HTR-8/SVneo (cell line): ENCODE results near the gene AMHR2.
"Not testable (repeated sequence)": the region's sequence is repeated elsewhere in the genome, so short reads cannot be mapped to it uniquely, and the experiment has no call there.

Source experiments
- DNase-seq: peaks from one replicate; pipeline ENCODE4 v3.0.0; 2011; ENCODE audit warnings: low spot score, mixed read lengths; ENCODE audit not compliant: insufficient read length
- FAIRE-seq: peaks from 2 replicates; lab custom pipeline; 2011; peaks lifted over from hg19 to GRCh38; lab: Jason Lieb, UNC

AMHR2 gene

GRCh38 chr12:53413485-53414204, 10.0 kb upstream of the AMHR2 start:
- no peak for FAIRE-seq
- DNase-seq, result no peak

GRCh38 chr12:53414756-53415417, 8.8 kb upstream of the AMHR2 start:
- no peak for FAIRE-seq
- DNase-seq, result no peak

DNA sequence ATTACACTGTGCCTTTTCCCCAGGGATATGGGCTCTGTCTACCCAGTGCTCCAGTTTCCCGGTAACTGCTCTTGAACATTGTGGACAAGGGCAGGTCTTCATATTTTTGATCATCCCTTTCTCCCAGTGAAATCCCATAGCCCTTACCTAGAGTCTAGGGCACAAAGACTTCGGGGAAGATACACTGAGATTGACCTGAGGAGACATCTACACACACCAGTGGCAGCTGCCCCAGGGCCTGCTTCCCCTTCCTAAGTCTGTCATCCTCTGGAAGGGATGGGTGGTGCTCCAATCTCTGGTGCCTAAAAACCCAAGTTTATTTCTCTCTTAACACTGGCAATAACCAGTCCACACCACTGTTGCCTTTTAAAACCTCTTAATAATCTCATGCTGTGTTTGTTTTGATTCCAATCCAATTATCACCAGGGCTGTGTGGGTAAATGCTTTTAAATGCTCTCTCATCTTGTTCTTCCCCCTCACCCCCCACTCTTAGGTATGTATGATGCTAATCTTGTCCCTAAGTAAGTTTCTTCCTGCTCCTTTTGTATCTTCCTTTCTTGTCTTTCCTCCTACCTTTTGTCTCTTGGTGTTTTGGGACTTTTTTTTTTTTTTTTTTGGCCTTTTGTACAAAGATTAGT, 7.8 kb upstream of the AMHR2 start:
- DNase-seq, FAIRE-seq: not testable (repeated sequence)

DNA sequence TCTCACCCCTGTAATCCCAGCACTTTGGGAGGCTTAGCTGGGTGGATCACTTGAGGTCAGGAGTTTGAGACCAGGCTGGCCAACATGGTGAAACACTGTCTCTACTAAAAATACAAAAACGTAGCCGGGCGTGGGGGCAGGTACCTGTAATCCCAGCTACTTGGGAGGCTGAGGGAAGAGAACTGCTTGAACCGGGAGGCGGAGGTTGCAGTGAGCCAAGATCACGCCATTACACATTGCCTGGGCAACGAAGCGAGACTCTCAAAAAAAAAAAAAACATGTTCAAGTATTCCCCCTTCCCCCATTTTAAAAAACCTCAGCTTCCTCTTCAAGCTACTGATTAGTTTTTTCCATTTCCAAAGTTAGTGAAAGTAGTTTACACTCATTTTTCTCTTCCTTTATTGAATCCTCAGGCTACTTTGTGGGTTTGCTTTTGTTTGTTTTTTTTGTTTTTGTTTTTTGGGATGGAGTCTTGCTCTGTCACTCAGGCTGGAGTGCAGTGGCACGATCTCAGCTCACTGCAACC, 6.3 kb upstream of the AMHR2 start:
- DNase-seq, FAIRE-seq: not testable (repeated sequence)

DNA sequence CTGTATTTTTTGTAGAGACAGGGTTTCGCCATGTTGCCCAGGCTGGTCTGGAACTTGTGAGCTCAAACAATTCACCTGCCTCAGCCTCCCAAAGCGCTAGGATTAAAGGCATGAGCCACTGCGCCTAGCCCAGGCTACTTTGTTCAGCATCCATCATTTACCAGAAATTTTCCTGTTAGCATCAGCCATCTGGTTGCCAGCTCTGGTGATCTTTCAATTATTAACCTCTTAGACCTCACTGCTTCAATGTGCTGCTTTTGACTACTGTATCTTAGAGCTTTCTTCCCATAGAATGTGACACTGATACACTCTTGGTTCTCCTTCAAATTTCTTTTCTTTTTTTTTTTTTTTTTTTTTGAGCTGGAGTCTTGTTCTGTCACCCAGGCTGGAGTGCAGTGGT, 5.4 kb upstream of the AMHR2 start:
- FAIRE-seq, result no peak
- no peak for DNase-seq

GRCh38 chr12:53419756-53420155, 3.9 kb upstream of the AMHR2 start:
- FAIRE-seq, result no peak
- no peak for DNase-seq

DNA sequence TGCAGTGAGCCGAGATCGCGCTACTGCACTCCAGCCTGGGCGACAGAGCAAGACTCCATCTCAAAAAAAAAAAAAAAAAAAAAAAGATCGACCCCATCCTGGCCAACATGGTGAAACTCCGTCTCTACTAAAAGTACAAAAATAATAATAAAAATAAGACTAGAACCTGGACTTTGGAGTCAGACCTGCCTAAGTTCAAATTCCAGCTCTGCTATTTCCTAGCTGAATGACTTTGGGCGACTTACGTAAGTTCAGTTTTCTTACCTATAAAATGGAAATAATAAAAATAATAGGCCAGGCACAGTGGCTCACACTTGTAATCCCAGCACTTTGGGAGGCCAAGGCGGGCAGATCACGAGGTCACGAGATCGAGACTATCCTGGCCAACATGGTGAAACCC, 1.4 kb upstream of the AMHR2 start:
- FAIRE-seq, DNase-seq: not testable (repeated sequence)

DNA sequence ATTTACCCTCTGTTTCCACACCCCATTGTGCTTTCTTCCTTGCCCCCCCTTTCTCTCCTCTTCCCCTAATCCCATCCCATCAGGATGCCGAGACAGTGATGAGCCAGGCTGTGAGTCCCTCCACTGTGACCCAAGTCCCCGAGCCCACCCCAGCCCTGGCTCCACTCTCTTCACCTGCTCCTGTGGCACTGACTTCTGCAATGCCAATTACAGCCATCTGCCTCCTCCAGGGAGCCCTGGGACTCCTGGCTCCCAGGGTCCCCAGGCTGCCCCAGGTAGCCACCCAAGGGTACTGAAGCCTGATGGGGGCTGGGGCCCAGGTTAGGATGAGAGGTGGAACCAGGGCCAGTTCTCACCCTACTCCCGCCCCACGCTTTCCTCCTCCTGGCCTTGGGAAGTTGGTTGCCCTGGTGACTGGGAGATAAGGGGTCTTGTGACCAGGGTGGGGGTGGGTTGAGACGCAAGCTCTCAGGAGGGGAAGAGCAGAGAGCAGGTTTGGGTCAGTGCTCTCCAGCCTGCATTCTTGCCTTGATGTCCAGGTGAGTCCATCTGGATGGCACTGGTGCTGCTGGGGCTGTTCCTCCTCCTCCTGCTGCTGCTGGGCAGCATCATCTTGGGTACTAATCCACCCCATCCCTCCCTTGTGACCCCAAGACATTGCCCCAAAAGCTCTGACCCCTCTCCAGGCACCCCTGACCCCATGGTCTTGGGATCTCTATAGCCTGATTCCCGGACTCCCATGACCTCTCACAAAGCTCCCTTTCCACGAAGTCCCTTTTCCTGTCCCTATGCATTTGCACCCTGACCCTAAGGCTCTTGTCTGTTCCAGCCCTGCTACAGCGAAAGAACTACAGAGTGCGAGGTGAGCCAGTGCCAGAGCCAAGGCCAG, 1.2 kb downstream of the AMHR2 start:
- FAIRE-seq (no peak), DNase-seq (no peak)

DNA sequence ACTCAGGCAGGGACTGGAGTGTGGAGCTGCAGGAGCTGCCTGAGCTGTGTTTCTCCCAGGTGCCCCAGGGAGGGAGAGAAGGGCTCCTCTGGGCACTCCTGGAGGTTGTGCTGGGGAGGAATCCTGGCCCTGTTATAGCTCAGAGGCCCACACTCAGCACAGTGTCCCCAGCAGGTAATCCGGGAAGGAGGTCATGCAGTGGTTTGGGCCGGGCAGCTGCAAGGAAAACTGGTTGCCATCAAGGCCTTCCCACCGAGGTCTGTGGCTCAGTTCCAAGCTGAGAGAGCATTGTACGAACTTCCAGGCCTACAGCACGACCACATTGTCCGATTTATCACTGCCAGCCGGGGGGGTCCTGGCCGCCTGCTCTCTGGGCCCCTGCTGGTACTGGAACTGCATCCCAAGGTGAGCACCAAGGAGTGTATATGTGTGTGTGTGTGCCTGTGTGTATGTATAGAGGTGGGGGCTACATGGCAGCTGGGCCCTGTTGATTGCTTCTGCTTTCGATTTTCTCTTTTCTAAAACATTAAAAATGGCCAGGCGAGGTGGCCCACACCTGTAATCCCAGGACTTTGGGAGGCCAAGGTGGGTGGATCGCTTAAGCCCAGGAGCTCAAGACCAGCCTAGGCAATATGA, 2.0 kb downstream of the AMHR2 start:
- FAIRE-seq (no peak), DNase-seq (no peak)

- no peak for FAIRE-seq
Measured at GRCh38 chr12:53427905-53428594, 4.4 kb downstream of the AMHR2 start.

DNA sequence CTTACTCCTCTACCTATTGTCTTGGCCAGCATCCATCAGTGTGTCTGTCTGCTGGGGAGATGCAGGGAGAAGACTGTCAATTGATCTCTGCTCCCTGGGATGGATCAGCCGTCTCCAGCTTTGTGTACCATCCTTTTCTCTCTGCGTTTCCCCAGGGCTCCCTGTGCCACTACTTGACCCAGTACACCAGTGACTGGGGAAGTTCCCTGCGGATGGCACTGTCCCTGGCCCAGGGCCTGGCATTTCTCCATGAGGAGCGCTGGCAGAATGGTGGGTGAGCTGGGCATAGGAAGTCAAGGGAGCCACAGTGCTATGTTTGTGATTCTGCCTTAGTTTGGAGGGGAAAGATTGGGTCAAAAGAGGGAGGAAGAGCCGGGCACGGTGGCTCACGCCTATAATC, 5.1 kb downstream of the AMHR2 start:
- DNase-seq, result no peak
- no peak for FAIRE-seq

More at GRCh38 chr12:53427905-53428594, 4.4 kb downstream of the AMHR2 start:
- peak; percentile 71 for DNase-seq

- FAIRE-seq, result no peak
- no peak for DNase-seq
Measured at GRCh38 chr12:53430116-53430515, 6.5 kb downstream of the AMHR2 start.

GRCh38 chr12:53431187-53431586, 7.5 kb downstream of the AMHR2 start:
- DNase-seq, result no peak
- FAIRE-seq, result no peak

GRCh38 chr12:53435326-53435725, 11.7 kb downstream of the AMHR2 start:
- FAIRE-seq, DNase-seq: not testable (repeated sequence)

- DNase-seq, FAIRE-seq: not testable (repeated sequence)
Measured at GRCh38 chr12:53439582-53439981, 15.9 kb downstream of the AMHR2 start.

DNA sequence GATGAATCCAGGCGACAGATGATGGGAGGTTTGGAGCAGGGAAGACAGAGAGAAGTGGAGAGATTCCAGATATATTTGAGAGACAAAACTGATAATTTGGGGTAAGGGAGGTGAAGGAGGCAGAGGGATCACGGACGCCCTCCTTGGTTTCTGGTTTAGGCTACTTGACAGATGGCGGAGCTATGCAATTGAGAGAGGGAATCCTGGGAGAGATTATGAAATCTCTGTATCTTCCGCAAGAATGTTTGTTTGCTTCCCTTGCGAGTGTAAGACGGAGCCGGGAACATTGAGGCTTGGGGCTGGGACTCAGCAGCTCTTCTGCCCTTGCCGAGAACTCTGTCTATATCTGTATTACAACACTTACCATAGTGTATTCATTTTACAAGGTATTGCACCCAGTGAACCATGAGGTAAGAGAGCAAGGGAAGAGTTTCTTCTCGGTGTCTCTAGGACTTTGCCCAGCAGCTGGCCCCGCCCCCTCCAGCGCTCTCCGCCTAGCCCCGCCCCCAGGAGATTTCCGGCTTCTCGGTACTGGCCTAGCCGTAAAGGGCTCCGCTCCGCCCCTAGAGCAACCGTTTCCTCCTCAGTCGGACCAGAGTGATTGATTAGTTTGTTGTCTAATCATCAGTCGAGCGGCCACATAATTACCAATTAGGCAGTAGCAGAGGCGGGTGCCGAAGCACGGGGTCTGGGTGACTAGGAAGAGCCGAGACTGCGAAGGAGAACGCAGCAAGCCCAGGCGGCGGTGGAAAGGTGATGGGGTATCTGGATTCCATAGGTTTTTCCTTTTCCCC, 17.6 kb downstream of the AMHR2 start, which contains the start of gene PRR13:
TSS of gene PRR13 (plus strand) at position 695 of the 794 bp plus-strand sequence. CDS start 981 bp downstream, outside the sequence.
- peak; percentile 38 for FAIRE-seq

GRCh38 chr12:53443955-53444354, 20.3 kb downstream of the AMHR2 start:
- DNase-seq, result no peak
- no peak for FAIRE-seq

More for the DNA sequence above, 17.6 kb downstream of the AMHR2 start, which contains the start of gene PRR13:
- peak; percentile 99 for DNase-seq
